SJSA1 (cell line): ENCODE measurements around the gene SLC25A1. TPM values are rescaled to one million over a fixed set of nuclear protein-coding genes. Genes with fewer than 3 reads are reported as not detected.
A peak's percentile ranks its signal among the peaks of the same experiment; 100 is the strongest.

Experiments used
- DNase-seq, 2 experiments: peaks; one replicate each; pipeline ENCODE4 v3.0.0-alpha.2; 2015 to 2020; ENCODE audit warnings: low spot score in 2 of 2, low read depth in 1 of 2
- H3K27ac ChIP-seq: fragments of 250-450 bp; sonication (Bioruptor Pico); 2 replicates; pipeline ENCODE4 v1.5.1; 2020; ENCODE audit warnings: mild to moderate bottlenecking, moderate library complexity
- H3K27me3 ChIP-seq: fragments of 250-450 bp; sonication (Bioruptor Pico); replicated peaks from 2 replicates; pipeline ENCODE4 v1.5.1; 2020; ENCODE audit warnings: mild to moderate bottlenecking, moderate library complexity
- H3K36me3 ChIP-seq: fragments of 250-450 bp; sonication (Bioruptor Pico); 2 replicates; pipeline ENCODE4 v1.5.1; 2020; ENCODE audit warnings: mild to moderate bottlenecking
- H3K4me1 ChIP-seq: fragments of 250-450 bp; sonication (Bioruptor Pico); replicated peaks from 2 replicates; pipeline ENCODE4 v1.6.1; 2021; ENCODE audit warnings: mild to moderate bottlenecking
- H3K4me3 ChIP-seq: fragments of 250-450 bp; sonication (Bioruptor Pico); 2 replicates; pipeline ENCODE4 v1.5.1; 2020; ENCODE audit warnings: mild to moderate bottlenecking
- H3K9me3 ChIP-seq: fragments of 250-450 bp; sonication (Bioruptor Pico); replicated peaks from 2 replicates; pipeline ENCODE4 v1.5.1; 2020; ENCODE audit warnings: mild to moderate bottlenecking
- total RNA-seq: library from RNA; depleted of rRNA; stranded (reverse); fragments of >200 nt; shearing (Covaris generic); gene quantifications from 2 replicates; pipeline ENCODE4 v1.2.3, GENCODE V29; 2014; rRNA removed

The SLC25A1 gene
- 118 and 132 TPM in 2 replicates for total RNA-seq

DNA sequence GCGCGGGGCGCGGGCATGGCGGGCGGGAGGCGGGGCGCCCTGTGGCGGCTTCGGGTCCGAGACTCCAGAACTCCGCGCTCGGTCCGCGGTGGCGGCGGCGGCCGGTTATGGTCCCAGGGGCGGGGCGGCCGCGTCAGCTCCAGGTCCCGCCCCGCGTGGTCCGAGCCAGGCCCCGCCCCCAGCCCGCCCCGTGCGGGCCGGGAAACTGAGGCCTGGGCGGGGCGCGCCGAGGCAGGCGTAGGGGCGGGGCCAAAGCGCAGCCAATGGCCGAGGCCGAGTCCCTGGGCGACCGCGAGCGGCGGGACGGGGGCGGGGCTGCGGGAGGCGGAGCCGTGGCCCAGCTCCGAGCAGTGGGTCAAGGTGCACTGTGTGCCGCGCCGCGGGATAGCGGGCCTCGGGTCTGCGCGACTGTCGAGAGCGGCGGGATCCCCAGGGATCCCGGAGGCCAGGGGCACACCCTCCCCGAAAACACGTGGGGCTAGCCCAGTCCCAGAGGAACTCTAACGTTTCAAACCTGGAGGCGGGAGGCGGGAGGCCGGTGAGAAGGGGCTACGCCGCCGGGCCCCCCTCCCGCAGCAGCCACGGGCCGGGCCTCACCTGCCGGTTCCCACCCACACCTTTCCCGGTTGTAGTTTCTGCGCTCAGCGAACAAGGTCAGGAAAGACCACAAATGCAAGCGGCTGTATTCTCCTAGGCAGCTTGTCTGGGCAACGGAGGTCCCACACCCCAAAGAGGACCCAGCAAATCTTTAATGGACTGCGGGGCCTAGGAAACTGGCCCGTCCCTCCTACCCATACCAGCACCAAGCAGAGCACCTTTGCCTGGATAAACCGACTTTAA lies at the start of gene SLC25A1:
TSS of gene SLC25A1 (minus strand) at position 80 of the 840 bp plus-strand sequence. CDS start at position 17, 63 bp downstream.
- peaks cover 9% of the 10 kb centered on the region; the same call in 1 of the 2 replicates for H3K9me3 ChIP-seq
- DNase-seq = peak; percentile 77 to 89
- H3K27me3 ChIP-seq = no peaks in the 10 kb centered on the region
- peaks cover 37% of the 10 kb centered on the region for H3K4me1 ChIP-seq
- H3K4me3 ChIP-seq = peak within 1 kb of the TSS; percentile 100
- peaks cover 49% of the 10 kb centered on the region for H3K36me3 ChIP-seq
- peak within 1 kb of the TSS; percentile 91 for H3K27ac ChIP-seq

DNA sequence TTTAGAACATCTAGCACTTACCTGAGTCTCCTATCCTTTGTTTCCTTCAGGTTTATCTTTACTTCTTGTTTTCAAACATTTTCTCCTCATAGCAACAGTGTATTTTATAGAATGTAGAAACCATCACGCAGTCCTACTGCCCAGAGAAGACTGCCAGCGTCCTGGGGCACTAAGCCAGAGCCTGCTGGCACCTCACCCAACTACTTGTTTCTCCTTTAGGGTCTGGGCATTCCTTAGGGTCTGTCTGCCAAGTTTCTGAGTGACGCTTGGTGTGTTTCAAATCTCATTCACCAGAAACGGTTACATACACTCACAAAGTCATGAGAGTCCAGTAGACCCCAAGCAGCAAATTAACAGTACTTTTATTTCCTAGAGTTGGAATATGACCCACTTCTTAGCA lies 49.6 kb upstream of the SLC25A1 start:
- Histone ChIP-seq H3K27me3 (no peaks in the 10 kb centered on the region), H3K27ac (no peak overlapping the region), H3K4me1 (no peaks in the 10 kb centered on the region), H3K36me3 (peaks cover 85% of the 10 kb centered on the region), H3K9me3 (no peaks in the 10 kb centered on the region), H3K4me3 (no peak overlapping the region)
- DNase-seq = no peak

DNA sequence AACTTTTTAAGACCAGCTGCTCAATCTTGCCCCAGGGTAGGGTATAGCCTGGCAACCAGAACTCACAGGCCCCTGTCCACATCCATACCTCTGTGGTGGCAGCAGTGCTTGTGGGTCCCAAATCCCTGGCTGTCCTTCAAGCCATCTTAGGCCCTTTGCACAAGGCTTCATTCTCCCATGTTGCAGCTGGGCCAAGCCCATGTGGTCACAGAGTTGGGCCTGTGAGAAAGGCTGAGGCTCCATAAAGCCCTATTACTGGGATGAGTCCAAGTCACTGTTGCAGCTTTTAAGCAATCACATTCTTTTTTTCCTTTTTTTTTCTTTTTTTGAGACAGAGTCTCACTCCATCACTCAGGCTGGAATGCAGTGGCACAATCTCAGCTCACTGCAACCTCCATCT lies 47.9 kb upstream of the SLC25A1 start:
- no peaks in the 10 kb centered on the region for H3K9me3 ChIP-seq
- no peak for DNase-seq

DNA sequence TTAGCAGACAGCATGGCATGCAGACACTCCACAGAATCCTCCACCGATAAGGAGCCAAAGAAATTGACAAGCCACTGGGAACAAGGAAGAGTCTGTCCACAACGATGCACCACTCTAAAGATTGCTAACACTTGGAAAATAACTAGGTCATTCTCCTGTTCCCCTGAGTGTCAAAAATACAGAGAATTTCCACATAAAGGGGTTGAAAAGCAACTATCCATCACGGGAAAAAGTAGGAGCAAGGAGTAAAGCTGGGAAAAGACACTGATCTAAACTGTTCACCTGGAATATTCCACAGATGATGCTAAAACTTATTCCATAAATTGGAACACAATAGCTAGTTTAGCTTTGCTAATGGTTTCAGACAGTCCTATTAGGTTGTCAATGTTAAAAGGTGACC lies 47.0 kb upstream of the SLC25A1 start:
- Histone ChIP-seq H3K27ac (no peak overlapping the region), H3K4me3 (no peak overlapping the region), H3K9me3 (no peaks in the 10 kb centered on the region), H3K27me3 (no peaks in the 10 kb centered on the region), H3K4me1 (no peaks in the 10 kb centered on the region), H3K36me3 (peaks cover 90% of the 10 kb centered on the region)
- no peak for DNase-seq

More for the DNA sequence above, 47.9 kb upstream of the SLC25A1 start:
- Histone ChIP-seq H3K4me3 (no peak overlapping the region), H3K27me3 (no peaks in the 10 kb centered on the region), H3K27ac (no peak overlapping the region), H3K36me3 (peaks cover 87% of the 10 kb centered on the region), H3K4me1 (no peaks in the 10 kb centered on the region)

DNA sequence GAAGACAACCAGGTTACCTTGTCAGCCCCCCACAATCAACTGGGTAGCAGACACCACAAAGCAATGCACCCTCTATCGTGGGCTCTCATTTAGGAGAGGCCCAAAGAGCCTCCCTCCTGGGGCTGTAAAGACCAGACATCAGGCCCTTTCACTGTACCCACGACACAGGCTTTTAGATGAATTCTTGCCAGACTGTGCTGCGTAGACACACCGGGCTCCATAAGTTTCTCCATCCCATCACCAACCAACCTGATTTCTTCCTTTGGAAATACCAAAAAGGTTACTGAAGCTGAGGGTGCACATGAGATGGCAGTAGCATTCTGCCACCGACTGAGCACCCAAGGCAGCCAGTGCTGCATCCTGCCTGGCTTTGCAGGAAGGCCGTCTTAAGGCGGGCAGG lies 46.4 kb upstream of the SLC25A1 start:
- H3K4me1 ChIP-seq = no peaks in the 10 kb centered on the region
- peaks cover 91% of the 10 kb centered on the region for H3K36me3 ChIP-seq
- DNase-seq = no peak
- no peak overlapping the region for H3K27ac ChIP-seq
- no peaks in the 10 kb centered on the region for H3K27me3 ChIP-seq
- H3K4me3 ChIP-seq = no peak overlapping the region
- no peaks in the 10 kb centered on the region for H3K9me3 ChIP-seq

DNA sequence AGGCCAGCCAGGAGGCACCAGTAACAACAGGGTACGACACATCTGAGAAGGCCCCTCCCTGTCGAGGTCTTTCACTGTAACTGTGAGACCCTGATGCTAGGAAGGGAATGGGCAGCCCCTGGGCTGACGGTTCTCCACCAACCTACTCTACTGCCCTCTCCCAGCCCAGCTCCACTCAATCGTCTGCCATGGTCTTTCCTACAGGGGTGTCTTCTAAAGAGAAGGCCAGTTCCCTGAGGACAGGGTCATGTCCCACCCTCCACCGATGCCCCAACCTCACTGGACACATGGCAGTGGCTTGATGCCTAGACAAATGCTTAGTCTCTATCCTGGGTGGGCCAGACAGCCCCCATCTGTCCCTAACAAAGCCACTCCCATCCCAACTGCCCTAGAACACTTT lies 46.0 kb upstream of the SLC25A1 start:
- Histone ChIP-seq H3K4me1 (no peaks in the 10 kb centered on the region), H3K27ac (no peak overlapping the region), H3K9me3 (no peaks in the 10 kb centered on the region), H3K36me3 (peaks cover 93% of the 10 kb centered on the region), H3K4me3 (no peak overlapping the region), H3K27me3 (no peaks in the 10 kb centered on the region)
- no peak for DNase-seq

DNA sequence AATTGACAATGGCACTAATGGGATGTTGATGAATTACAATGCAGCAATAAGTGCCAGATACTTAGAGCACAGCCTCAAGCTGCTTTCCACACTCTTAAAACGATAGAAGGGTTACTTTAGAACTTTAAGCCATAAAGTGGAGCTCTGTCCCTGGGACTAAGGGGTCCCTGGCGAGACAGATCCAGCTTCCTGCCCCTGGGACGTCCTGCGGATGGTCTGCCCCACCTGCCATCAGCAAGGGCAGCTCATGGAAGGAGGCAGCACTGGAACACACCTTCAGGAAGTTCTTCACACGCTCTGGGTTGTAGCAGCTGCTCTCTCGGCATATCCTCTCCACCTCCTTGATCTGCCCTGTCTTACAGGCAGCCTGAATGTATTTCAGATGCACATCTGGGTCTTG lies 45.1 kb upstream of the SLC25A1 start:
- Histone ChIP-seq H3K4me3 (no peak overlapping the region), H3K27me3 (no peaks in the 10 kb centered on the region), H3K4me1 (no peaks in the 10 kb centered on the region), H3K36me3 (peaks cover 90% of the 10 kb centered on the region), H3K9me3 (no peaks in the 10 kb centered on the region), H3K27ac (no peak overlapping the region)
- DNase-seq = no peak

DNA sequence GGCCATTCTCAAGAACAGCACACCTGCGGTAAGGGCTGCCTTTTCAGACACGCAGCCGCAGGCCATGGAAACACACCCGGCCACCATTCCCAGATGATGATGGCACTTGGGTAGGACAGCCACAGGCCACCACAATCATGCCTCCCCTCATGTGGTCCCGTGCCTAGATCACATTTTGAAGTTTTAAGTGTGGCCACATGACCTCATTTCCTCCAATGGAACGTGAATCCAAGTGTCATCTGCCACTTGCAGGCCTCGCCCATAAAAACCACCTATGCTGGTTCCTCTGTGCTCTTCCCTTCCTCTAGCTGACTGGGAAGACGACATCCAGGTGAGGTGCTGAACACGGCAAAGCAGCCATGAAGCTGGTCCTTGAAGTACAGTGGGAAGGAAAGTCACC lies 44.6 kb upstream of the SLC25A1 start:
- DNase-seq = no peak
- Histone ChIP-seq H3K4me1 (no peaks in the 10 kb centered on the region), H3K27ac (no peak overlapping the region), H3K4me3 (no peak overlapping the region), H3K27me3 (no peaks in the 10 kb centered on the region), H3K36me3 (peaks cover 87% of the 10 kb centered on the region), H3K9me3 (no peaks in the 10 kb centered on the region)

DNA sequence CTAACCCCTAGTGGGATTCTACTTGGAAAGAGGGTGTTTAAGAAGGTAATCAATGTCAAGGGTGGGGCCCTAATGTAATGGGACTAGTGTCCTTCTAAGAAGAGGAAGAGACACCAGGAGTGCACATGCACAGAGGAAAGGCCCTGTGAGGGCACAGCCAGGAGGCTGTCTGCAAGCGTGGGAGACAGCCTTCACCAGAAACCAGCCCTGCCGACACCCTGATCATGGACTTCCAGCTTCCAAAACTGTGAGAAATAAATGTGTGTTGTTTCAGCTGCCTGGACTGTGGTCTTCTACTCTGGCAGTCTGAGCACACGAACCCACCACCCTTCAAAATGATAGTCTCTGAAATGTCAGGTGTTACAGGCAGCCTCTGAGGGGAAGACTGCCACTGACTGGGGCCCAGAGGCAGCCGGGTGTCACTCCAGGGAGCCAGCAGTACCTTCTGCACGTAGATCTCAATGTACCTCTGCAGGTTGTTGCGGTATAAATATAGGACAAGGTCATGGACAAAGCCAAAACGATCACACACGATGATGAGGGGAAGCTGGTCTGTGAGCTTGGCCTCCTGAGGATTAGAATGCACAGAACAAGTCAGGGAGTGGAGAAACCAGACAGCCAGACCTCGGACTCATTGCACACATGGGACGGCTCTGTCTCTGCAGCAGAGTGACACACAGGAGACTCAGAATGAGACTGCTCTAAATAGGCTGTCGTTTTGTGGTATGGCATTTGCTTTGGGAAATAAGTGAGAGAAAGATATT lies 43.9 kb upstream of the SLC25A1 start:
- no peaks in the 10 kb centered on the region for H3K9me3 ChIP-seq
- H3K36me3 ChIP-seq = peaks cover 81% of the 10 kb centered on the region
- DNase-seq = no peak
- H3K27ac ChIP-seq = no peak overlapping the region
- no peaks in the 10 kb centered on the region for H3K27me3 ChIP-seq
- no peaks in the 10 kb centered on the region for H3K4me1 ChIP-seq
- no peak overlapping the region for H3K4me3 ChIP-seq

DNA sequence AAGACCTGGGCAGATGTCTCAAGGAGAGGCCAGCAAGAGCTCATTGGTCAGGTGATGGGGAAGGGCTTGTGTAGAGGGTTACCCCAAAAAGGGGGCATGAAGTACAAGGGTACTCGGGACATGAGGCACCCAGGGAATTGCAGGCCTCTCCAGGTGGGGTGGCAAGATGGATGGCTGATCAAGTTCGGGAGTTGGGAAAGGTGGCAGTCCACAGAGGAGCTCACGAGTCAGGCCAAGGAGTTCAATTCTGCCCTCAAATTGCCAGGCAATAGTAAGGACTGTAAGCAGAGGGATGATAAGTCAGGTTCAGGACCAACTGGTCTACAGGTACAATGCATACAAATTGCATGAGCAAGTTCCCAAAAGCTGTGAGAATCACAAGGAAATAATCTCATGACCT lies 42.3 kb upstream of the SLC25A1 start:
- Histone ChIP-seq H3K4me3 (no peak overlapping the region), H3K27me3 (no peaks in the 10 kb centered on the region), H3K9me3 (no peaks in the 10 kb centered on the region), H3K36me3 (peaks cover 75% of the 10 kb centered on the region), H3K27ac (no peak overlapping the region), H3K4me1 (no peaks in the 10 kb centered on the region)
- DNase-seq = no peak

DNA sequence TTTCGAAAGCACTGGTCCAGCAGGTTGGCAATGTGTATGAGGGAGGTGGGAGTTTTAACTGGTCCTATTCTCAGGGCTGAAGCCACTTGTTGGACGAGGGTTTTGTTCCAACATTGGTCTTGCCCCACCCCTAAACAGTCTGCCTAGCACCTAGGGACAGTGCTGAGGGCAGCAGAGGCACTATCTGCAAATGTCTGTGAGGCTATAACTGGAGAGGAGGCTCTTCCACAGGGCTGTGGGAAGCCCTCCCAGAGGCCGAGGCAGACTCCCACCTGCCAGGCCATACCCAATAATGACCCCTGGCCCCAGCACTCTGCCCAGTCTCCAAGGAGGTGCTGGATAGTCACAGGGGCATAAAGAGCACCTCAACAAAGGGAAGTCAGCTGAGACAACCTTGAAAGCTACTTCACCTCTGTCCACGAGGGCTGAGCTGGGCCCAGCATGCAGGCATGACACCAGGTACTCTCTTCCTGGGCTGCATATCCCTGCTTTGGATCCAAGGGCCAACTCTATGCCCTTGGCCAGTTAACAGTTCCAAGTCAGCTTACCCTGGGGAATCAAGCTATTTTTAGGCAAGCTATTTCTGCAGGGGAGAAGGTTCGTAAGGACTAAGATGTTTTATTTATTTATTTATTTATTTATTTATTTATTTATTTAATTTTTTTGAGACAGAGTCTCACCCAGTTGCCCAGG lies 40.2 kb upstream of the SLC25A1 start:
- Histone ChIP-seq H3K27ac (no peak overlapping the region), H3K9me3 (no peaks in the 10 kb centered on the region), H3K27me3 (no peaks in the 10 kb centered on the region), H3K4me3 (no peak overlapping the region), H3K36me3 (peaks cover 68% of the 10 kb centered on the region), H3K4me1 (no peaks in the 10 kb centered on the region)
- DNase-seq = no peak

DNA sequence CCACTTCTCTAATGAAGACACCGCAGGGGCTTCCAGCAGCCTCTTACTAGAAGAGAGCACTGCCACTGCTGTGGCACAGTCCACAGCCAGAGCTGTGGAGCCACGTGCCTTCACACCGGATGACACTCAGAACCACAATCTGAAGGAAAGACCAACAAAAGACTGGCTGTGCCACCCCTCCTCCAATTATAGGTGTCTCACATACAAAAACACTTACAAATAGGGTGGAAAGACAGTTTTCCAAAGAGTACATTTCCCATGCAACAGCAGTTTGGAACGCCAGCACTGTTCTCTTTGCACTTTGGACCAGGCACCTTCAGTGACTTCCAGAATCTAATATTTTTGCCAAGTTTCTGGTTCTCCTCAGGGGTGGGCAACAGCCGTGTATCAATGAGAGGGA lies 38.0 kb upstream of the SLC25A1 start:
- no peak for DNase-seq
- H3K27ac ChIP-seq = no peak overlapping the region

DNA sequence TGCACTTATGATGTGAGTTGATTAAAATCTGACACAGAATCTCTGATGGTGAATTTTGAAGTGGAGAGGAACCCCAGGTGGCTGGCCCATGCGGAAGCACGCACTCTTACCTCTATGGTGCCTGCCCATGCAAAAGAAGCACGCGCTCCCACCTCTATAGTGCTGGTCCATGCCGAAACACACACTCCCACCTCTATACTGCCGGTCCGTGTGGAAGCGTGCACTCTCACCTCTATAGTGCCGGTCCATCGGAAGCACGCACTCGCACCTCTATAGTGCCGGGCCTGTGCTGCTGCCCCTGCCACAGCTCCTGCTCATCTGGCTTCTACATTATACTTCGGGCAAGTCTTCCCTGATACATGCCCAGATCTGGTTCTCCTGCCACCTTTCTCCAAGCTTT lies 36.8 kb upstream of the SLC25A1 start:
- DNase-seq = no peak
- H3K27ac ChIP-seq = no peak overlapping the region
- peaks cover 41% of the 10 kb centered on the region for H3K36me3 ChIP-seq
- no peaks in the 10 kb centered on the region for H3K9me3 ChIP-seq
- H3K4me3 ChIP-seq = no peak overlapping the region
- H3K4me1 ChIP-seq = no peaks in the 10 kb centered on the region
- no peaks in the 10 kb centered on the region for H3K27me3 ChIP-seq

More for the DNA sequence above, 38.0 kb upstream of the SLC25A1 start:
- H3K36me3 ChIP-seq = peaks cover 47% of the 10 kb centered on the region
- H3K9me3 ChIP-seq = no peaks in the 10 kb centered on the region
- no peak overlapping the region for H3K4me3 ChIP-seq
- H3K4me1 ChIP-seq = no peaks in the 10 kb centered on the region
- H3K27me3 ChIP-seq = no peaks in the 10 kb centered on the region

DNA sequence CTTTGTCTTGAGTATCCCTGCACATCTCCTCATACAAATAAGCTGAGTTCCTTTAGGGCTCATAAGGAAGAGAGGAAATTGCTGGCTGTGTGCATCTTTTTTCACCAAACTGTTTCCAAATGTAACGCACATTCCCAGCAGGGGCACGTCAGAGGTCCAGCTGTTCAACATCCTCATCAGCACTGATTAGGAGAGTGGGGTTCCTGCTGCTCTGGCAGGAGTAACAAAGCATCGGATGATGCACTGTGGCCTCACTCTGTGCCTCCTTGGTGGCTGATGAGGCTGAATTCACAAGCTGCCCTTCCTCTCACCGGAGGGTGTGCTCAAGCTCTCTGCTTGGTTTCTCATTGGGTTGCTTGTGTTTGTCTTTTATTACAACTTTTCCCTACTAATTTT lies 35.5 kb upstream of the SLC25A1 start:
- H3K27me3 ChIP-seq = no peaks in the 10 kb centered on the region
- no peak overlapping the region for H3K4me3 ChIP-seq
- H3K9me3 ChIP-seq = no peaks in the 10 kb centered on the region
- DNase-seq = no peak
- no peaks in the 10 kb centered on the region for H3K4me1 ChIP-seq
- H3K36me3 ChIP-seq = peaks cover 42% of the 10 kb centered on the region
- no peak overlapping the region for H3K27ac ChIP-seq
